Pancreas (tissue), 10 donors: Measurements from ENCODE around the gene CAMTA2. TPM values are rescaled to one million over a fixed set of nuclear protein-coding genes. Genes with fewer than 3 reads are reported as not detected.

Experiments used
- ATAC-seq, 4 donors: fragments of 200-7000 bp; cut with Tn5 transposase; one replicate each; pipeline versions ENCODE4 v1.8.0 to v1.9.1; 2020; ENCODE audit warnings: mild to moderate bottlenecking in 4 of 4, moderate library complexity in 4 of 4
- DNase-seq, 6 donors: peaks; one replicate each; pipeline ENCODE4 v3.0.0-alpha.2; 2020
- FAIRE-seq: peaks from 2 replicates; lab custom pipeline; 2012; peaks lifted over from hg19 to GRCh38; lab: Jason Lieb, UNC
- H3K27ac ChIP-seq, 4 donors: fragments of 200-600 bp; sonication (generic); 1 replicate in 3 of 4; 2 replicates in 1 of 4; pipeline versions ENCODE4 v1.5.0 to v1.8.0; 2020
- H3K27me3 ChIP-seq, 4 donors: fragments of 200-600 bp; one replicate each; pipeline ENCODE4 v1.8.0; 2021
- H3K36me3 ChIP-seq, 3 donors: fragments of 200-600 bp; sonication (generic) in 1 of 3; one replicate each; pipeline versions ENCODE4 v1.5.0 to v1.8.0; 2020 to 2021
- H3K4me1 ChIP-seq, 3 donors: fragments of 200-600 bp; one replicate each; pipeline ENCODE4 v1.8.0; 2021
- H3K4me3 ChIP-seq, 4 donors: fragments of 200-600 bp; sonication (generic) in 2 of 4; one replicate each; pipeline versions ENCODE4 v1.5.0 to v1.8.0; 2020 to 2021
- H3K9me3 ChIP-seq, 4 donors: fragments of 200-600 bp; one replicate each; pipeline ENCODE4 v1.8.0; 2021
- WGBS, 2 donors: extraction: QIAGEN DNeasy Blood & Tissue Kit; methylation state at CpG; one replicate each; pipeline ENCODE4 v1.1.7; 2013; 5-methylcytosine and 5-hydroxymethylcytosine counted together
- intact Hi-C, 3 donors: fragments of 100-400 bp; cut with DNase I; formaldehyde crosslinking; loops; one replicate each; pipeline versions ENCODE4 v1.11.1 to v1.14.2; 2022
- polyA plus RNA-seq, 2 donors: library from polyadenylated mRNA; stranded (reverse); fragments of 200-250 nt; gene quantifications; one replicate each; pipeline ENCODE4 v1.2.3, GENCODE V29; 2013
- total RNA-seq, 6 donors: library from RNA; stranded (reverse); fragmentation: NEBNext Ultra II Directional in 4 of 6; extraction: Animal tissue kit (Norgen Biotek cat#: 25700) in 4 of 6; gene quantifications; one replicate each; pipeline versions ENCODE4 v1.2.1 to v1.2.4, GENCODE V29; 2021 to 2023
- TF ChIP-seq, protein P1 (sequence below), 4 donors: fragments of 200-600 bp; sonication (generic) in 3 of 4; IDR thresholded peaks; one replicate each; pipeline versions ENCODE4 v1.5.0 to v1.8.0; 2021; ENCODE audit warnings: antibody characterized with exemption in 4 of 4
- donor health status: healthy with polysubstance abuse.
- donor health status: DM: no; HTN: no; CAD: no; lungs with moderate emphysema.
- donor health status: DM: no; HTN: no; CAD: no.
- donor health status: control.
- donor health status: control.
- donor health status: Bipolar disorder and iron deficiency.
- donor health status: DM: yes; HTN: yes; CAD: no.
- donor health status: DM: no; HTN: no; CAD: no.
- donor health status: DM: no; HTN: no; CAD: no.
- donor health status: DM: yes; HTN: yes; CAD: no.

CAMTA2 gene
- total and polyA plus RNA-seq, 8 donors, result 13.6 to 86.3 (median 20.7) TPM

DNA sequence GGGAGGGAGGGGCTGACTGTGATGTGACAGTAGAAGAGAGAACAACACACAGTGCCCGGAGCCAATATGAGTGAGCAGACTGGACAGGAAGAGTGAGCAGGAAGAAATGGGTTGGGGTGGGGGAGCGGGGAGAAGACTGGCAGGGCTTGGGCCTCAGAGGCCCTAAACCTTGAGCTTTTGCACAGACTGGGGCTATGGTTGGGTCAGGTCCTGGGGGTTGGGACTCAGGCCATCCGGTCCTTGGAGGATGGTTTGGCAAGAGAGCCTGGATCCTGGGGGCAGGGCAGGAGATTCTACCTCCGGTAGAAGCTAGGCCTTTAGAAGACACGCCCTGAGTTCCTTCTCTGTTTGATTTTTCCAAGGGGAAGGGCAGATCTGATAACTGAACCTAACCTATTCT, 1.1 kb downstream of the CAMTA2 start:
- FAIRE-seq (no peak), DNase-seq (no peak), ATAC-seq (peak in 2 of 4 donors; percentile 1 to 2)
- H3K27me3 ChIP-seq, result no peaks in the 10 kb centered on the region
- H3K4me3 ChIP-seq, result peak overlapping the region; percentile 82 to 94 (median 84)
- 26 to 35% methylated on average over 5 of the region's 5 CpGs for WGBS, 2 donors
- H3K27ac ChIP-seq, result peak overlapping the region; percentile 82 to 96 (median 90)
- H3K4me1 ChIP-seq, result peaks cover 0 to 16% (median 4%) of the 10 kb centered on the region in 3 donors
- peaks cover 0 to 6% (median 0%) of the 10 kb centered on the region in 3 donors for H3K36me3 ChIP-seq
- intact Hi-C loops, result loop anchor here in 1 of 3 donors (10.0 kb wide), 1 partner anchor 52 kb away; the partner anchor contains the start of gene GP1BA
- TF ChIP-seq, protein P1, sequence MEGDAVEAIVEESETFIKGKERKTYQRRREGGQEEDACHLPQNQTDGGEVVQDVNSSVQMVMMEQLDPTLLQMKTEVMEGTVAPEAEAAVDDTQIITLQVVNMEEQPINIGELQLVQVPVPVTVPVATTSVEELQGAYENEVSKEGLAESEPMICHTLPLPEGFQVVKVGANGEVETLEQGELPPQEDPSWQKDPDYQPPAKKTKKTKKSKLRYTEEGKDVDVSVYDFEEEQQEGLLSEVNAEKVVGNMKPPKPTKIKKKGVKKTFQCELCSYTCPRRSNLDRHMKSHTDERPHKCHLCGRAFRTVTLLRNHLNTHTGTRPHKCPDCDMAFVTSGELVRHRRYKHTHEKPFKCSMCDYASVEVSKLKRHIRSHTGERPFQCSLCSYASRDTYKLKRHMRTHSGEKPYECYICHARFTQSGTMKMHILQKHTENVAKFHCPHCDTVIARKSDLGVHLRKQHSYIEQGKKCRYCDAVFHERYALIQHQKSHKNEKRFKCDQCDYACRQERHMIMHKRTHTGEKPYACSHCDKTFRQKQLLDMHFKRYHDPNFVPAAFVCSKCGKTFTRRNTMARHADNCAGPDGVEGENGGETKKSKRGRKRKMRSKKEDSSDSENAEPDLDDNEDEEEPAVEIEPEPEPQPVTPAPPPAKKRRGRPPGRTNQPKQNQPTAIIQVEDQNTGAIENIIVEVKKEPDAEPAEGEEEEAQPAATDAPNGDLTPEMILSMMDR (IDR thresholded peaks at IDR 0.05), result no peak
- H3K9me3 ChIP-seq, result no peaks in the 10 kb centered on the region

DNA sequence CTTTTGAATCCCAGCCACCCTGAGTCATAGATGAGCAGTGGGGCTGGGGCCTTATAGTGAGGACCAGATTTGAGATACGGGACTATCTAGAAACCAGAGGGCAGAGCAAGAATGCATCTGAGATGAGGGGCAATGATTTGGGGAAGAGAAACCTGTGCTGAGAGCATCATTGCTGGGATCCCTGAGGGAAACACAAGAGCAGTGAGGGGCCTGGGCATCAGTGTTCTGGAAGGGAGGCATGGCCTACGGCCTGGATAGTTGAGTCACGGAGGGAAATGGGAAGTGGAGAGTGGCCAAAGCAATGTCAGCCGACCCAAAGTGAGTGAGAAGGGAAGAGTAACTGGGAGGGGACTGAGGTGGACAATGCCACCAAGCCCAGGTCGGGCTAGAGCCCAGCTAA, 5.2 kb downstream of the CAMTA2 start:
- DNase-seq, result no peak
- WGBS, 2 donors, result 76 to 78% methylated on average over 5 of the region's 5 CpGs
- Histone ChIP-seq H3K9me3 (no peaks in the 10 kb centered on the region), H3K4me3 (no peak overlapping the region), H3K36me3 (peaks cover 0 to 9% (median 6%) of the 10 kb centered on the region in 3 donors), H3K27ac (no peak overlapping the region), H3K27me3 (no peaks in the 10 kb centered on the region), H3K4me1 (peaks cover 0 to 8% (median 4%) of the 10 kb centered on the region in 3 donors)
- no peak for FAIRE-seq
- intact Hi-C loops, result loop anchor here in 1 of 3 donors (10.0 kb wide), 1 partner anchor 48 kb away; the partner anchor contains the start of gene GP1BA
- no peak for ATAC-seq
- TF ChIP-seq, protein P1 (IDR thresholded peaks at IDR 0.05), result no peak

DNA sequence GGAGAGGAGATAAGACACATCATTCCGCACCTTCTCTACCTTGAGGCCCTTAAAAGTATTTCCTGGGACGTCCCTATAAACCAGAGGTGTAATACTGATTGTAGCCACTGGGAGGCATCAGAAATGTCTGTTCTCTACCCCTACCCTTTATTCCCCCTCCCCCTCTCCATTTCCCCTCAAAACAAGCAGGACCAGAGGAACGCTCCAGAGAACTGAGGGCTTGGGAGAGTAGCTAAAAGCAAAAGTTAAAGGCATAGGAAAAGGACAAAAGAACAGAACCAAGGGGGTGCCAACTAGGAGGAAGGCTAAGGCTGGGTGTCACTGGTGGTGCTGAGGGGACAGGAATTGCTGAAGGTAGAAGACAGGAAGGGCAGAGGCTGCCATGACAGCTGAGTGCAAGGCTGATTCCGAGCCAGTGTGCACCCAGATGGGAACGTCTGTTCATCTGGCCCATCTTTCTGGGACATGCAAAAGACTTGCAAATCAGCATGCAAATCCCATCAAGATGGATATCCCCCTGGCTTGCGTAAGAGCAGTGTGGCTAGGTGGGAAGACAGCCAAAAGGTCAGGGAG, 6.7 kb downstream of the CAMTA2 start:
- ATAC-seq (peak; percentile 66 to 80 (median 76)), DNase-seq (no peak)

DNA sequence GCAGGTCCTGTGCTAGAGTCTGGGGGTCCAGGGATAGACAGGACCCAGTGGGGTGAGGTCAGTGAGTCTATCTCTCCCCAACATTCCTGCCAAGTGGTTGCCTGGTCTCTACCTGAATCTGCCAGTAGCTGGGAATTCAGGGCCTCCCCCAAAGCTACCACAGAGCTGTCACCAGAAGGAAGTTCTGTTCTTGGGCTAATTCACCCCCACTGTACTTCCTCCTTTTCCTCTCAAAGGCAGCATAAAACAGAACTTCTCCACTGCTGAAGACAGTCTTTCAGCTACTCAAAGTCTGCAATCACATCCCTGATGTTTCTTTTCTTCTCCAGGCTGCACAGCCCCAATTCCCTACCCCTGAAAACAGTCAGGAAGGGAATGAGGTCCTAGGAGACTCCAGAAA, 8.7 kb downstream of the CAMTA2 start:
- TF ChIP-seq, protein P1 (IDR thresholded peaks at IDR 0.05), result no peak
- DNase-seq, result no peak
- H3K9me3 ChIP-seq, result no peaks in the 10 kb centered on the region
- no peak overlapping the region for H3K4me3 ChIP-seq
- peaks cover 0 to 4% (median 3%) of the 10 kb centered on the region in 3 donors for H3K4me1 ChIP-seq
- peaks cover 0 to 15% (median 6%) of the 10 kb centered on the region in 3 donors for H3K36me3 ChIP-seq
- peak in 1 of 4 donors; percentile 28 for ATAC-seq
- no peak overlapping the region for H3K27ac ChIP-seq
- no peaks in the 10 kb centered on the region for H3K27me3 ChIP-seq
- intact Hi-C loops, result no loop called here
- no peak for FAIRE-seq

More for the DNA sequence above, 6.7 kb downstream of the CAMTA2 start:
- 31 to 36% methylated on average over 6 of the region's 6 CpGs for WGBS, 2 donors
- intact Hi-C loops, result loop anchor here in 2 of 3 donors (2.0 to 10.0 kb wide), 2 partner anchors 46 to 82 kb away; partner anchors contain the start of gene GP1BA (in 1 of the 2)
- no peak overlapping the region for H3K4me3 ChIP-seq
- TF ChIP-seq, protein P1 (IDR thresholded peaks at IDR 0.05), result peak; percentile 37 to 83 (median 67)
- no peaks in the 10 kb centered on the region for H3K9me3 ChIP-seq
- no peak overlapping the region for H3K27ac ChIP-seq
- no peak for FAIRE-seq
- no peaks in the 10 kb centered on the region for H3K27me3 ChIP-seq
- H3K4me1 ChIP-seq, result peaks cover 0 to 2% (median 1%) of the 10 kb centered on the region in 3 donors
- H3K36me3 ChIP-seq, result peaks cover 0 to 15% (median 6%) of the 10 kb centered on the region in 3 donors
